IPS-18c (cell line): ENCODE measurements around the gene ZNF140.

Experiments used
- H3K4me3 ChIP-seq: 2 replicates; pipeline ENCODE4 v1.7.0; 2013; ENCODE audit warnings: low read depth, mild to moderate bottlenecking, low read length, moderate library complexity; ENCODE audit not compliant: insufficient read depth
- H3K9me3 ChIP-seq: one replicate; pipeline ENCODE4 v1.6.1; 2013; ENCODE audit warnings: mild to moderate bottlenecking, low read length, moderate library complexity; ENCODE audit not compliant: control insufficient read depth, insufficient read depth

Gene ZNF140

DNA sequence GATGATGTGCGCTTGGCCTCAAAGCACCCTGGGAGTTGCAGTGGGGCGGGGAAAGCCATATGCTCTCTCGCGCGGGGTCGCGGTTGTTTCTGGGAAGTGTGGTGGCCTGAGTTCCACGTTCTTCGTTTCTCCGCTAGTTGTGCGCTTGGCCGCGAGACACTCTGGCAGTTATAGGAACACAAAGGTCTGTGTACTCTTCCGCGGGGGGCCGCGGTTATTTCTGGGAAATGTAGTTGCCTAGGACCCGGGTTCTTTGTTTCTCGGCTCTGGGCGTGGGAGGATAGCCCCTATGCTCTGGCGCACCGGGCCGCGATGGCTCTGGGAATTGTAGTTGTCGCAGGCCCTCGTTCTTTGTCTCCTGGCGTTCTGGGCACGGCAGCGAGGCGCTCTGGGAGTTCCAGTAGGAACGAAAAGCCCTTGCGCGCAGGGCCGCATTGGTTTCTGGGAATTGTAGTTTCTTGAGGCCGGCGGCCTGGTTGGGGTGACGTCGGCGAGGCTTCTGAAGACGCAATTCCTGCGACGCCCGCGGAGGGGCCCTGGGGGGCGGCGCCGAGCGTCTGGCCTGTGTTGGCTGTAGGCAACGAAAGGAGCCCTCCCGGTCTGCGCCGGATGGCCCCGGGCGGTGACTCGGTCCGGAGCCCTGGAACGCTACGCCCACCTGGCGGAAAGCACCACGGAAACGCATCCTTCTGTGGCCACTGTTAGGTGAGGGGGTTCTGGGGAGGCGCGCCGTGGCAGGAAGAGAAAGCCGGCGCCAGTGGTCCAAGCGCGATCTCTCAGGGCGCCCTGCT lies at the start of gene ZNF140:
ZNF140 (plus strand) TSS at position 556 of the 791 bp plus-strand sequence. CDS start 398 bp downstream, outside the sequence.
- peaks cover 12% of the 10 kb centered on the region for H3K9me3 ChIP-seq
- peak within 1 kb of the TSS; percentile 69 for H3K4me3 ChIP-seq

DNA sequence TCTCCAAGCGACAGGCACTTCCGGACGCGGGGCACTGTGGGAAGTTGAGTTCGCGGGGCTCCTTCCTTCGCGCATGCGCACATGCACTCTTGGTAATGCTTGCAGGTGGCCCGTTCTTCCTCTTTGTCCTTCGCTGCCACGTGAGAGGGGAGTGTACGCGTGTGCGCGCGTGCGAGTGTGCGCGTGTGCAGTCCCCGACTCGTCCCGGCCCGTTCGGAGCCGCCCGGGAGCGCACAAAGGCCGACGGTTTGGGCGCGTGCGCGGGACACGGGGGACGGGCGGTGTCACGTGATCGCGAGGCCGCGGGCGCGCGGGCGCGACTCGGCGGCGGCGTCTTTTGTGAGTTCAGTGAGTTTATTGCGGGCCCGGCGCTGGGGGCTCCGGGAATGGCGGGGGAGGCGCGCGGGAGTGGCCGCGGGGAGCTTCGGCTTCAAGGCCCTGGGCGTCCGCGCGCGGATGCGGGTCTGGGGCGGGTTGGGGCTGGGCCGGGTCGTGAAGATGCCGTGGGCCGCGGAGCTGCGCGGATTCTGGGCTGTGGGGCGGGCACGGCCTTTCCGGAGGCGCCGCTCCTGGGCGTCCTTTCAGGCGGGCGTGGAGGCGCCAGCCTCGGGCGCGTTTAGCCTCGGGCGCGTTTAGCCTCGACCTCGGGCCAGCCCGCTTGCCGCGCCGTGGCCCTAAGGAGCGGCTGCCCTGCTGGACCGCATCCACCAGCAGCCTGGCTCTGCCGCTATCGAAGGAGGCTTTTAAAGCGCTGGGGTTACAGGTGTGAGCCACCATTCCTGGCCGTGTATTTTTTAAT lies 43.3 kb upstream of the ZNF140 start, which contains the start of gene ZNF84:
ZNF84 (plus strand) TSS at position 303 of the 799 bp plus-strand sequence. CDS start 3,959 bp downstream, outside the sequence.
- Histone ChIP-seq H3K9me3 (peaks cover 8% of the 10 kb centered on the region), H3K4me3 (peak within 1 kb of the TSS; percentile 86)

DNA sequence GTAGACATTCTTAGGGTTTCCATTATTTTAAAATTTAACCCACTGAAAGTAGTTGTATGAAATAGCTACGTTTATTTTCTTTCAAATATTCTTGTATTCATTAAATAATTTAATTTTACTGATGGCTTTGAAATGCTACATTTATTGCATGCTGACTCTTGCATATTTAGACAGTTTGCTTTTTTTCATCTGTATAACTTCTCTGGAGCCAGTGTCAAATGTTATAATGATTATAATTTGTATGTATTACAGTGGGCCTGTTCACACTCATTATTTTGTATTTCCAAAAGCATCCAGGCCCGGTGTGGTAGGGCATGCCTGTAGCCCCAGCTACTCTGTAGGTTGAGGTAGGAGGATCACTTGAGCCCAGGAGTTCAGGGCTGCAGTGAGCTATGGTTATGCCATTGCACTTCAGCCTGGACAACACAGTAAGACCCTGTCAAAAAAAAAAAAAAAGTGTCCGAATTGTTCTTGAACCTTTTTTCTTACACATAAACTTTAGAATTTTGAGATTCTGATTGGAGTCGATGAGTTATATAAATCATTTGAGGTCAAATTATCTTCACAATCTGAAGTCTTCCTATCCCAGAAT lies 42.5 kb upstream of the ZNF140 start:
- H3K9me3 ChIP-seq, result peaks cover 8% of the 10 kb centered on the region
- H3K4me3 ChIP-seq, result peak overlapping the region; percentile 86

DNA sequence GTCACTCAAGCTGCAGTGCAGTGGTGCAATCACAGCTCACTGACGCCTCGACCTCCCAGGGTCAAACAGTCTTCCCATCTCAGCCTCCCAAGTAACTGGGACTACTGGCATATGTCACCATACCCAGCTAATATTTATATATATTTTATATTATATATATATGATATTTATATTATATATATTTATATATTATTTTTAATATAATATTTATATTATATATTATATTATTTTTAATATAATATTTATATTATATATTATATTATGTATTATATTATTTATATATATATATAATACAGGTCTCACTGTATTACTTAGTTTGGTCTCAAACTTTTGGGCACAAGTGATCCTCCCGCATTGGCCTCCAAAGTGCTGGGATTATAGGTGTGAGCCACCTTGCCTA lies 34.0 kb upstream of the ZNF140 start:
- no peak overlapping the region for H3K4me3 ChIP-seq
- peaks cover 47% of the 10 kb centered on the region for H3K9me3 ChIP-seq

DNA sequence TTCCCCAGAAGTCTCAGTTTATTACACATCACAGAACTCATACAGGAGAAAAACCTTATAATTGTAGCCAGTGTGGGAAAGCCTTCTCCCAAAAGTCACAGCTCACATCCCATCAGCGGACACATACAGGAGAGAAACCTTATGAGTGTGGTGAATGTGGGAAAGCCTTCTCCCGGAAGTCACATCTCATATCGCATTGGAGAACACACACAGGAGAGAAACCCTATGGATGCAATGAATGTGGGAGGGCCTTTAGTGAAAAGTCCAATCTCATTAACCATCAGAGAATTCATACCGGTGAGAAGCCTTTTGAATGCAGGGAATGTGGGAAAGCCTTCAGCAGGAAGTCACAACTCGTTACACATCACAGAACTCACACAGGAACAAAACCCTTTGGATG lies 23.3 kb upstream of the ZNF140 start:
- Histone ChIP-seq H3K9me3 (peaks cover 35% of the 10 kb centered on the region), H3K4me3 (no peak overlapping the region)

DNA sequence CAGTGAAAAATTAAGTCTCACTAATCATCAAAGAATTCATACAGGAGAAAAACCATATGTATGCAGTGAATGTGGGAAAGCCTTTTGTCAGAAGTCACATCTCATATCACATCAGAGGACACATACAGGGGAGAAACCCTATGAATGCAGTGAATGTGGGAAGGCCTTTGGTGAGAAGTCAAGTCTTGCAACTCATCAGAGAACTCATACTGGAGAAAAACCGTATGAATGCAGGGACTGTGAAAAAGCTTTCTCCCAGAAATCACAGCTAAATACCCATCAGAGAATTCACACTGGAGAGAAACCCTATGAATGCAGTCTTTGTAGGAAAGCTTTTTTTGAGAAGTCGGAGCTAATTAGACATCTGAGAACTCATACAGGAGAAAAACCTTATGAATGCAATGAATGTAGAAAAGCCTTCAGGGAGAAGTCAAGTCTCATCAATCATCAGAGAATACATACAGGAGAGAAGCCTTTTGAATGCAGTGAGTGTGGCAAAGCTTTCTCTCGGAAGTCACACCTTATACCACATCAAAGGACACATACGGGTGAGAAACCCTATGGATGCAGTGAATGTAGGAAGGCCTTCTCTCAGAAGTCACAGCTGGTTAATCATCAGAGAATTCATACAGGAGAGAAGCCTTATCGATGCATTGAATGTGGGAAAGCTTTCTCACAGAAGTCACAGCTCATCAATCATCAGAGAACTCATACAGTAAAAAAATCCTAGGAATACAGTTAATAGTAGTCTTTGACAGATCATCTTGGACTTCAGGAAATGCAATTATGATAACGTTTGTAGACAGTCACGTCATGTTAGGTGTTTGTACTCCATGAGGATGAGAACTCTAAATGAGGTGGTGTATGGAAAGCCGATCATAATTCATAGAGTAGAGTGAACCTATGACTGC lies 22.3 kb upstream of the ZNF140 start:
- no peak overlapping the region; the same call in 1 of the 2 replicates for H3K4me3 ChIP-seq
- H3K9me3 ChIP-seq, result peaks cover 39% of the 10 kb centered on the region

DNA sequence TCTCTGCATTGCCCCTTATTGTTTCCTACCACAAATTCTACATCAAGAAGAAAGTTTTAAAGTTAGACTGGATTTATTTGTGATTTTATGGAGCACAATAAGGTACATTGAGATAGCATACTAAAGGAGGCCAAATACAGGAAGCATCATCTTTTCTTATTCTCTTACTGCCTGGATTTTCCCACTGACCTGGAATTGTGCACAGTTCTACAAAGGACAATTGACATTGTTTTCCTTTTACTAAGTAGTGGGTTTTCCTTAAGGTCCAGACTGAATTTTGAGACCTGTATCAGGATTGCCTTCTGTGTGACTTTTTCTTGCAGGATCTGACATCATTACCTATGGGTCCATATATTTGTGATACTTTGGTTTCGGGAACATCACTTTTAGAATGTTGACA lies 18.8 kb upstream of the ZNF140 start:
- H3K9me3 ChIP-seq, result peaks cover 53% of the 10 kb centered on the region
- no peak overlapping the region for H3K4me3 ChIP-seq

DNA sequence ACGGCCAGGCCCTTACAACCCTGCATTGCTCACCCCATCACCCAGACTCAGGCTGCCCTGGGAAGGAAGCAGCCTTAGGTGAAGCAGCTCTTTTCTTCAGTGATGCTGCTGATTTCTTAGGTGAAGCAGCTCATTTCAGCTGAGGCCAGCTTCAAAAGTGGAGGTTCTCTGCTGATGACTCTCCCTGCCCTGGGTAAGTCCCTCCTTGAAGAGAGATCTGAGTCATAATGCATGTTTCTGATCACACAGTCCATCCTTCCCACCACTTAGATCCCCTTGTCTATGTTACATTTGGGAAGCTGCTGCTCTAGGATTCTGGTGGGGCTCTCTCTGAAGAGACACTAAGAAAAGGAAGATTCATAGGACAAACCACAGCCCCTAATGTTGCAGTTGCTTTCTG lies 17.2 kb upstream of the ZNF140 start:
- Histone ChIP-seq H3K4me3 (no peak overlapping the region), H3K9me3 (peaks cover 41% of the 10 kb centered on the region)

DNA sequence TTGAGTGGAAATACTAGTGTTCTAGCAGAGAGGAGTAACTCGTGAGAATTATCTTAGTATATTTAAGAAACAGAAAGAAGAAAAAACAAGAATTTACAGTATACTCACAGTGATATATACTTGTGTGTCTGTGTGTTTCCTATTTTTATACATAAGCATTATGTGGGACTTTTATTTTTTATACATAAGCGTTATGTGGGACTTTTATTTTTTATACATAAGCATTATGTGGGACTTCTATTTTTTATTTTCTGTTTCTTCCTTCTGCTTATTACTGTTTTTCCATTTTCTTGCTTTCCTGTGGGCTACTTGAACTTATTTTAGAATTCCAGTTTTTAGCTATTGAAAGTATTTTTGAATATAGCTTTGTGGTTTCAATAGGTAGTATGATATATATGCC lies 6.9 kb upstream of the ZNF140 start:
- no peak overlapping the region for H3K4me3 ChIP-seq
- peaks cover 21% of the 10 kb centered on the region for H3K9me3 ChIP-seq

DNA sequence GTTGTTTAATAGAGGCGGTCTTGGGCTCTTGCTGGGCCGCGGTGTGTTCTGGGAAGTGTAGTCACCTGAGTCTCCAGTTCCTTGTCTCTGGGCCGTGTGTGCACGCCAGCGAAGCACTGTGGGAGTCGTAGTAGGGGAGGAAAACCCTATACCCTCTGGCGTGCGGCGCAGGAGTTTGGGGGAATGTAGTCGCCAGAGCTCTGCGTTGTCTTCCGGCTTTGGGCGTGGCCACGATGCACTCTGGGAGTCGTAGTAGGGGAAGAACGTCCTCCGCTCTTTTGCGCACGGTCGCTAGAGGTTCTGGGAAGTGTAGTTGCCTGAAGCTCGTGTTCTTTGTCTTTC lies 726 bp upstream of the ZNF140 start:
- H3K9me3 ChIP-seq, result peaks cover 13% of the 10 kb centered on the region
- H3K4me3 ChIP-seq, result peak overlapping the region; percentile 69; the same call in 1 of the 2 replicates

DNA sequence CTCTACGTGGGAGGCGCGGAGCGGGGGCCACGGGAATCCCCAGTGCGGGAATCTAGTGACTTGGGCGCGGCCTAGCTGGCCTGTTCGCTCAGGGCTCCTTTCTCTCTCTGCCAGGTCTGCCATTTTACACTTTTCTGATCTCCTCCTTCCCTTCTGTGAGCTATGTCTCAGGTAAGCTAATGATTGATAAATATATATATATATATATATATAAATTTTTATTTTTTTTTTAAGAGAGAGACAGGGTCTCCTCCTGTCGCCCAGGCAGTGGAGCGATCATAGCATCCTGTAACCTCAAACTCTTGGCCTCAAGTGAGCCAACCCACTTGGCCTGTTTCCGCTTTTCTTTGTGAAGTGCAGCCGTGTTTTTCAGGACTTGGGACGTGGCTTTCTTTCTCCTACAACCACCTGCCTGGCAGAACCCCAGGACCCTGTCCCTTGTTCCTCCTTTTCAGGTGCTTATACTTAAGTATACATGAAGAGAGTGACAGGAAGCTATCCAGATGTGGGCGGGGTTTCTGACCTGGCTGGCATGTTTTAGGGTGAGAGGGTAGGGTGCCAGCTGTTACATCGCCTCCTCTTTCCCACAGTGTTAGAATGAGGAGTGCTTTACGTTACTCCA lies 547 bp downstream of the ZNF140 start:
- Histone ChIP-seq H3K9me3 (peaks cover 11% of the 10 kb centered on the region), H3K4me3 (peak overlapping the region; percentile 69)

DNA sequence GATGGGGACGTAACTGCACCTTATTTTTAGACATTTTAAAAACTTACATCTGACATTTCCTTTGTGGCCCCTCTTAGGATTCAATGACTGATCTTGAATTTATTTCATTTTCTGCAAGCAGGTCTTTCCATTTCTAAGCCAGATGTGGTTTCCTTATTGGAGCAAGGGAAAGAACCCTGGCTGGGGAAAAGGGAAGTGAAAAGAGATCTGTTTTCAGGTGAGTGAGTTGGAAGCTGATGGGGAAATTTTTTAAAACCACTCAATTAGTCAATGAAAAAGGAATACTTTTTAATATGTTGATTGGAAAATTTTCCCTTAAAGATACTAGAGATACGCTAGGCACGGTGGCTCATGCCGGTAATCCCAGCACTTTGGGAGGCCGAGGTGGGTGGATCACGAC lies 2.6 kb downstream of the ZNF140 start:
- Histone ChIP-seq H3K9me3 (peaks cover 6% of the 10 kb centered on the region), H3K4me3 (no peak overlapping the region)

DNA sequence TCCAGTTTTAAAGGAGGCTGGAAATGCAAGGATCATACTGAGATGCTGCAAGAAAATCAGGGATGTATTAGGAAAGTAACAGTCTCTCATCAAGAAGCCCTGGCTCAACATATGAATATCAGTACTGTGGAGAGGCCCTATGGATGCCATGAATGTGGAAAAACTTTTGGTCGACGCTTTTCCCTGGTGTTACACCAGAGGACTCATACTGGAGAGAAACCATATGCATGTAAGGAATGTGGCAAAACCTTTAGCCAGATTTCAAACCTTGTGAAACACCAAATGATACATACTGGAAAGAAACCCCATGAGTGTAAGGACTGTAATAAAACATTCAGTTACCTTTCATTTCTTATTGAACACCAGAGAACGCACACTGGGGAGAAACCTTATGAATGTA lies 24.9 kb downstream of the ZNF140 start:
- H3K9me3 ChIP-seq, result peaks cover 17% of the 10 kb centered on the region
- H3K4me3 ChIP-seq, result no peak overlapping the region

DNA sequence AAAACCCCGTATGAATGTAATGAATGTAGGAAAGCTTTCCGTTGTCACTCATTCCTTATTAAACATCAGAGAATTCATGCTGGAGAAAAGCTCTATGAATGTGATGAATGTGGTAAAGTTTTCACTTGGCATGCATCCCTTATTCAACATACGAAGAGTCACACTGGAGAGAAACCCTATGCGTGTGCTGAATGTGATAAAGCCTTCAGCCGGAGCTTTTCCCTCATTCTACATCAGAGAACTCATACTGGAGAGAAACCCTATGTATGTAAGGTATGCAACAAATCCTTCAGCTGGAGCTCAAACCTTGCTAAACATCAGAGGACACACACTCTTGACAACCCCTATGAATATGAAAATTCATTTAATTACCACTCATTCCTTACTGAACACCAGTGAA lies 25.5 kb downstream of the ZNF140 start:
- Histone ChIP-seq H3K4me3 (no peak overlapping the region), H3K9me3 (peaks cover 22% of the 10 kb centered on the region)

DNA sequence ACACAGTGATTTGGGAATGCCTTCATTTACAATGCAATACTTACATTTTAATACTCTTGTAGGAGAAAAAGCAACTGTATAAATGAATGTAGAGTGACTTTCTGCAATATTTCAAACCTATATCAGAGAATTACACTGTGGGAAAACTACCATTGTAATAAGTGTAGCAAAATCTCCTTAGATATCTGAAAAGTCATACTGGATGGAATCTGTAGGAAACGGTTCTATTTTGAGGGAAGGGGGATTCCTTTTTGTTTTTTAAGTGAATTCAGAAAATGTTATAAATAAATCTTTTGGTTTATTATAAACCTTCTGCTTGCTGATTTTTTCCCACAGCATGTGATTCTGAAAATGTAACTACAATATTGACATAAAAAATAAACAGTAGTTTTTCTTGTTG lies 26.4 kb downstream of the ZNF140 start:
- Histone ChIP-seq H3K4me3 (no peak overlapping the region), H3K9me3 (peaks cover 25% of the 10 kb centered on the region)

DNA sequence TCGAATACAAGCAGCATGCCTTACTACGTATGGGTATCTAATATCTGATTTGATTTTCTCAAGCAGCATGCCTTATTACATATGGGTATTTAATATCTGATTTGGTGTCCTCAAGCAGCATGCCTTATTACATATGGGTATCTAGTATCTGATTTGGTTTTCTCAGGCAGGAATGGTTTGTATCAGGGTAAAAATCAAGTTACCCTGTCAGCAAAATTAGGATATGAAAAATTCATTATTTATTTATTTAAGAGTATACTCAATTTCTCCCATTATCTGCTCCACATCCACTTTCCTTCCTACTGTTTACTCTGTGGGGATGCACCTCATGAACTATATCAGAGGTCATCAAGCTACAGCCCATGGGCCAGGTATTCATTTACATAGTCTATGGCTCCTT lies 27.4 kb downstream of the ZNF140 start:
- H3K4me3 ChIP-seq, result no peak overlapping the region
- H3K9me3 ChIP-seq, result peaks cover 25% of the 10 kb centered on the region
